ENCODE measurements around the gene GNG7. TPM values are rescaled to one million over a fixed set of nuclear protein-coding genes. Genes with fewer than 3 reads are reported as not detected.
"Not testable (repeated sequence)": the region's sequence is repeated elsewhere in the genome, so short reads cannot be mapped to it uniquely, and the experiment has no call there.

Gene GNG7
- total and polyA plus RNA-seq, 3 donors from 2014 or later: 16.9 to 38.7 (median 25.3) TPM

DNA sequence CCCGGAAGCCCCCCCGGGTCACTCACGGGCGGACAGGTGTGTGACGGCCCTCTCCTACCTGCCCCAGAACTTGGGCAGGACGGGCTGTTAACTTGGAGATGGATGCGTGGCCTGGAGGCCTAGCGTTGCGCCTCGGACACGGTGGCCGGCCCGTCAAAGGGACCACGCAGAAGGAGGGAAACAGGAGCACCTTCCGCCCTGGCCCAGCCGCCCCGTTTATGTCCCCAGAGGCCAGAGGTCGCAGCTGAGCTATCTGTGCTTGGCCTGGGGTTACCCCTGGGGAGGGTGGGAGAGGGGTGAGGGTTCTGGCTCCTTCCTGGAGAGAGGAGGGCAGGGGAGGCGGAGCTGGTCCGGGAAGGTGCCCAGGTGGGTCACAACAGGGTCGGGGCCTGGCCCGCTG, 190.9 kb downstream of the GNG7 start:
- Histone ChIP-seq H3K36me3 (ENCODE audit: low read depth, missing control alignments) (no peaks in the 10 kb centered on the region), H3K27me3 (no peaks in the 10 kb centered on the region), H3K4me3 (no peak overlapping the region), H3K4me1 (no peaks in the 10 kb centered on the region), H3K9me3 (no peaks in the 10 kb centered on the region), H3K27ac (no peak overlapping the region)
- TF ChIP-seq, protein P1, sequence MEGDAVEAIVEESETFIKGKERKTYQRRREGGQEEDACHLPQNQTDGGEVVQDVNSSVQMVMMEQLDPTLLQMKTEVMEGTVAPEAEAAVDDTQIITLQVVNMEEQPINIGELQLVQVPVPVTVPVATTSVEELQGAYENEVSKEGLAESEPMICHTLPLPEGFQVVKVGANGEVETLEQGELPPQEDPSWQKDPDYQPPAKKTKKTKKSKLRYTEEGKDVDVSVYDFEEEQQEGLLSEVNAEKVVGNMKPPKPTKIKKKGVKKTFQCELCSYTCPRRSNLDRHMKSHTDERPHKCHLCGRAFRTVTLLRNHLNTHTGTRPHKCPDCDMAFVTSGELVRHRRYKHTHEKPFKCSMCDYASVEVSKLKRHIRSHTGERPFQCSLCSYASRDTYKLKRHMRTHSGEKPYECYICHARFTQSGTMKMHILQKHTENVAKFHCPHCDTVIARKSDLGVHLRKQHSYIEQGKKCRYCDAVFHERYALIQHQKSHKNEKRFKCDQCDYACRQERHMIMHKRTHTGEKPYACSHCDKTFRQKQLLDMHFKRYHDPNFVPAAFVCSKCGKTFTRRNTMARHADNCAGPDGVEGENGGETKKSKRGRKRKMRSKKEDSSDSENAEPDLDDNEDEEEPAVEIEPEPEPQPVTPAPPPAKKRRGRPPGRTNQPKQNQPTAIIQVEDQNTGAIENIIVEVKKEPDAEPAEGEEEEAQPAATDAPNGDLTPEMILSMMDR (IDR thresholded peaks at IDR 0.05): no peak
- no peak for TF ChIP-seq POLR2A (IDR thresholded peaks at IDR 0.05)
- DNase-seq: no peak
- intact Hi-C loops (cut with DNase I; ENCODE audit: low total_unique reads): no loop called here
- 88 to 91% methylated on average over 4 to 22 of the region's 22 CpGs for WGBS, 2 donors

DNA sequence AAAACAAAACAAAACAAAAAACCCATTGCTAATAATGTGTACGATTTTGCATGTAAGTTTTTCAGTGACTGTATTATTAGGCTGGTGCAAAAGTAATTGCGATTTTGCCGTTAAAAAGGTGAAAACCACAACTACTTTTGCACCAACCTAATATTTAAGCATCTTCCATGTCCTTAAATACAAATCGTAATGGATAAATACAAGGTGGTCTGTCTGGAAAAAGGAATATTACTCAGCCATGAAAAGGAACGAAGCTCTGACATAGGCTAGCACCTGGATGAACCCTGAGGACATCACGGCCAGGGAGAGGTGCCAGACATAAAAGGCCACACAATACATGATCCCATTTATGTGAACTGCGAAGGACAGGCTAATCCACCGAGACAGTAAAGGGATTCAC, 193.4 kb downstream of the GNG7 start:
- intact Hi-C loops (cut with DNase I; ENCODE audit: low total_unique reads): no loop called here
- 90 to 93% methylated on average over 8 of the region's 8 CpGs for WGBS, 2 donors
- H3K36me3 ChIP-seq (ENCODE audit: low read depth, missing control alignments): no peaks in the 10 kb centered on the region
- no peaks in the 10 kb centered on the region for H3K27me3 ChIP-seq
- H3K4me1 ChIP-seq: no peaks in the 10 kb centered on the region
- H3K9me3 ChIP-seq: no peaks in the 10 kb centered on the region
- no peak for DNase-seq
- TF ChIP-seq POLR2A (IDR thresholded peaks at IDR 0.05): no peak
- TF ChIP-seq, protein P1 (IDR thresholded peaks at IDR 0.05): no peak
- no peak overlapping the region for H3K27ac ChIP-seq
- H3K4me3 ChIP-seq: no peak overlapping the region

DNA sequence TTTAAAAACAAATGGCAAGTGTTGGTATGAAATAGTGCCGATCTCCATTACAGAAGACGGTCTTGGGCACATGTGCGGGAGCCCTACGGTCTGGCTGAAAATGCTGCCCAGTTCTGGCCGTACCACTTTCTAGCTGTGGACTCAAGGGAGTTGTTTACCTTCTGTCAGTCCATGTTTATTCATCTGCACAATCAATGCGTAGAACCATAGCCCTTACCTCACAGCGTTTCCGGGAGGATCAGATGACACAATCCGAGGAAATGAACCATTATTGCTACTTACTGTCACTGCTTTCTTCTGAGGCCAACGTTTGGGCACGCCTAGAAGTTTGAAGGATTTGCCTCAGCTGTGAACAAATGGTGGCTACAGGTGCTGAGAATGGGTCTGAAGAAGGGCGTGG, 195.4 kb downstream of the GNG7 start:
- Histone ChIP-seq H3K9me3 (no peaks in the 10 kb centered on the region), H3K36me3 (ENCODE audit: low read depth, missing control alignments) (no peaks in the 10 kb centered on the region), H3K4me1 (no peaks in the 10 kb centered on the region), H3K27ac (no peak overlapping the region), H3K27me3 (no peaks in the 10 kb centered on the region), H3K4me3 (no peak overlapping the region)
- intact Hi-C loops (cut with DNase I; ENCODE audit: low total_unique reads): no loop called here
- DNase-seq: no peak
- TF ChIP-seq POLR2A (IDR thresholded peaks at IDR 0.05): no peak
- TF ChIP-seq, protein P1 (IDR thresholded peaks at IDR 0.05): no peak
- WGBS, 2 donors: 41 to 52% methylated on average over 12 of the region's 12 CpGs

DNA sequence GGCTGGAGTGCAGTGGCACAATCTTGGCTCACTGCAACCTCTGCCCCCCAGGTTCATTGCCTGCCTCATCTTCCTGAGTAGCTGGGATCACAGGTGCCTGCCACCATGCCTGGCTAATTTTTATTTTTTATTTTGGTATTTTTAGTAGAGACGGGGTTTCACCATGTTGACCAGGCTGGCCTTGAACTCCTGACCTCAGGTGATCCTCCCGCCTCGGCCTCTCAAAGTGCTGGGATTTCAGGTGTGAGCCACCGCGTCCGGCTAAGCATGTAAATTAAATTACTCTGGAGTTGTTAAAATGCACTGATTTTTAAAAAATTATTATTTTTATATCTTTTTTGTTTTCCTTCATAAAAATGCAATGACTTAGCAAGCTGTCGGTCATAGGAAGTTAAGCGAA, 195.8 kb downstream of the GNG7 start:
- intact Hi-C loops (cut with DNase I; ENCODE audit: low total_unique reads); DNase-seq; H3K4me1 ChIP-seq; H3K36me3 ChIP-seq (ENCODE audit: low read depth, missing control alignments); H3K27ac ChIP-seq; H3K9me3 ChIP-seq; H3K27me3 ChIP-seq; H3K4me3 ChIP-seq: not testable (repeated sequence)
- 76 to 78% methylated on average over 8 of the region's 8 CpGs for WGBS, 2 donors

DNA sequence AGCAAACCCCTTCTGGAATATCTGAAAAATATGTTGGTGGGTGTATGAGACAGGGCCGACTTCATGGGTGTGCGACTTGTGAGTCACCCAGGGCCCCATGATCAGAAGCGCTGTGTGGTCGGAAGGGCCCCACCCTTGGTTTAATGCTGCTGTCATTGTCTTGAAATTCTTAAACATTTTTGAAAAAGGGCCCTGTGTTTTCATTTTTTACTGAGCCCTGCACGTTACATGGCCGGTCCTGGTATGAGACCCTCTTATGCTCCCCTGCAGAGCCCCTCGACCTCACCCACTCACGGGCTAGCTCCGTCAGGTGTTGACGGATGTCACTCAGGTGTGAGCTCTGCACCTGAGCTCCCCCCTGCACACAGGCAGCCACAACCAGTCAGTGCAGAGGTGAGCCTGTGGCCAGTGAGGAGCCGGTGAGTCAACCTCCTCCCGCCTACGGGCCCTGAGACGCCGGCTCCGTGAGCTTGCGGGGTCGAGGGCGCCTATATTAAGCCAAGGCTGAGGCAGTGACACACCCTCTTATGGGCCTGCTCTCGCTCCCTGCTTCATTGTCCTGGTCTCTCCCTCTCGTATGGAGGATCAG, 198.9 kb downstream of the GNG7 start:
- intact Hi-C loops (cut with DNase I; ENCODE audit: low total_unique reads): no loop called here
- Histone ChIP-seq H3K4me1 (peaks cover 5% of the 10 kb centered on the region), H3K36me3 (ENCODE audit: low read depth, missing control alignments) (no peaks in the 10 kb centered on the region), H3K27ac (no peak overlapping the region), H3K27me3 (no peaks in the 10 kb centered on the region), H3K4me3 (no peak overlapping the region), H3K9me3 (no peaks in the 10 kb centered on the region)
- TF ChIP-seq POLR2A (IDR thresholded peaks at IDR 0.05): no peak
- TF ChIP-seq, protein P1 (IDR thresholded peaks at IDR 0.05): no peak
- 56 to 59% methylated on average over 20 to 21 of the region's 21 CpGs for WGBS, 2 donors
- no peak for DNase-seq

Measured in testis (tissue), 3 donors.